Measurements from ENCODE around the gene XRCC6. TPM values are rescaled to one million over a fixed set of nuclear protein-coding genes. Genes with fewer than 3 reads are reported as not detected.
A peak's percentile ranks its signal among the peaks of the same experiment; 100 is the strongest.
"Not testable (repeated sequence)": the region's sequence is repeated elsewhere in the genome, so short reads cannot be mapped to it uniquely, and the experiment has no call there.

XRCC6 gene
- total RNA-seq, 1 experiment from 2014 or later: 588 TPM

DNA sequence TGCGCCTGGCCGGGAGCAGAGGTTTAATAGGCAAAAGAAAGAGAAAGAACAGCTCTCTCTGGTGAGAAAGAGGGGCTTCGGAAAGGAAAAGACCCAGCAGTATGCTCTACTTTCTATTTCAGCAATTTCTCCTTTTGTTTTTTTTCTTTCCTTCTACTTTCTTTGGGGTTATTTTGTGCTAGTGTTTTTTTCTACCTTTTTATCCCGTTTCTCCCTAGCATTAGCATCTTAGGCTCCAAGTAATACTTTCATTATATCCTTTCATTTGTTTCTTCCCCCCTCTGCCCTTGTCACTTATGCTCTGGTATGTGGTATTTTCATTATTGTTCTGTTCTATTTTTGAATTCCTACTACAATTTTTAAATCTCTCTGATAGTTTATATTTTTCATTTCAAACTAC is 63.1 kb downstream of the XRCC6 start:
- Histone ChIP-seq H4K20me1 (ENCODE audit: insufficient read depth) (peaks cover 32% of the 10 kb centered on the region; the same call in 1 of the 2 replicates), H3K9ac (ENCODE audit: low read length) (no peak overlapping the region), H3K79me2 (ENCODE audit: insufficient read depth, low read length) (peaks cover 100% of the 10 kb centered on the region), H3K27me3 (ENCODE audit: insufficient read depth, low read length) (no peaks in the 10 kb centered on the region), H2AFZ (ENCODE audit: low read depth, low read length, poor library complexity, severe bottlenecking) (no peak overlapping the region), H3K9me2 (ENCODE audit: insufficient read depth) (no peaks in the 10 kb centered on the region), H3K36me3 (ENCODE audit: control insufficient read depth in 1 of 2, insufficient read depth in 2 of 2, low read length in 2 of 2) (peaks cover 13 to 14% of the 10 kb centered on the region in 2 experiments; a peak in 3 of 4 replicates), H3K27ac (ENCODE audit: low read depth, low read length) (no peak overlapping the region), H3K4me3 (replicated peaks in 1 of 2; ENCODE audit: low read depth in 1 of 2, low read length in 2 of 2) (no peak overlapping the region), H3K4me2 (ENCODE audit: low read length) (peak overlapping the region; percentile 66; the same call in 1 of the 2 replicates), H3K9me3 (ENCODE audit: control insufficient read depth in 1 of 2, insufficient read depth in 1 of 2, low read depth in 1 of 2, low read length in 2 of 2) (no peaks in the 10 kb centered on the region), H3K4me1 (ENCODE audit: control insufficient read depth in 1 of 2, insufficient read depth in 2 of 2, low read length in 2 of 2) (peaks cover 8 to 34% of the 10 kb centered on the region in 2 experiments)
- BruUV-seq (replicated peaks): no TSS peak
- ATAC-seq (no peak), DNase-seq (ENCODE audit: low read depth, low spot score) (no peak)
- ChIA-PET CTCF (no interaction called here), RAD21 (ENCODE audit: low non-redundant PET in 1 of 2, low total read pairs in 2 of 2, uncharacterized antibody in 2 of 2, unreplicated experiment in 2 of 2) (no interaction called here), POLR2A (no interaction called here)
- TF ChIP-seq ZFX (IDR thresholded peaks at IDR 0.05) (no peak), POLR2A (IDR thresholded peaks at IDR 0.05; ENCODE audit: borderline replicate concordance, extremely low read depth, insufficient read depth, insufficient read length) (no peak), RAD21 (IDR thresholded peaks at IDR 0.05; ENCODE audit: low read depth) (no peak), TCF7L2 (IDR thresholded peaks at IDR 0.05; ENCODE audit: borderline replicate concordance, extremely low read depth, insufficient read depth, insufficient read length) (no peak), YY1 (IDR thresholded peaks at IDR 0.05; ENCODE audit: extremely low read depth, insufficient replicate concordance, low read depth, low read length) (no peak), SP1 (IDR thresholded peaks at IDR 0.05; ENCODE audit: low read depth) (no peak), SIN3A (IDR thresholded peaks at IDR 0.05; ENCODE audit: low read depth) (no peak), EGR1 (IDR thresholded peaks at IDR 0.05; ENCODE audit: low read depth) (no peak), ELF1 (IDR thresholded peaks at IDR 0.05; ENCODE audit: borderline replicate concordance, low read depth) (no peak), CEBPB (IDR thresholded peaks at IDR 0.05; ENCODE audit: low read depth) (no peak), EZH2phosphoT487 (IDR thresholded peaks at IDR 0.05; ENCODE audit: borderline replicate concordance) (no peak), EZH2 (IDR thresholded peaks at IDR 0.05) (no peak), CTCF (IDR thresholded peaks at IDR 0.05 in 2 of 3, conservative IDR thresholded peaks at IDR 0.05 in 1 of 3; ENCODE audit: borderline replicate concordance in 1 of 3, insufficient read depth in 1 of 3, low read depth in 2 of 3, low read length in 2 of 3) (no peak), CBX3 (IDR thresholded peaks at IDR 0.05; ENCODE audit: low read depth) (no peak), SRF (IDR thresholded peaks at IDR 0.05; ENCODE audit: low read depth) (no peak), FOSL1 (IDR thresholded peaks at IDR 0.05; ENCODE audit: low read depth) (no peak)
- TF ChIP-seq, protein P1, sequence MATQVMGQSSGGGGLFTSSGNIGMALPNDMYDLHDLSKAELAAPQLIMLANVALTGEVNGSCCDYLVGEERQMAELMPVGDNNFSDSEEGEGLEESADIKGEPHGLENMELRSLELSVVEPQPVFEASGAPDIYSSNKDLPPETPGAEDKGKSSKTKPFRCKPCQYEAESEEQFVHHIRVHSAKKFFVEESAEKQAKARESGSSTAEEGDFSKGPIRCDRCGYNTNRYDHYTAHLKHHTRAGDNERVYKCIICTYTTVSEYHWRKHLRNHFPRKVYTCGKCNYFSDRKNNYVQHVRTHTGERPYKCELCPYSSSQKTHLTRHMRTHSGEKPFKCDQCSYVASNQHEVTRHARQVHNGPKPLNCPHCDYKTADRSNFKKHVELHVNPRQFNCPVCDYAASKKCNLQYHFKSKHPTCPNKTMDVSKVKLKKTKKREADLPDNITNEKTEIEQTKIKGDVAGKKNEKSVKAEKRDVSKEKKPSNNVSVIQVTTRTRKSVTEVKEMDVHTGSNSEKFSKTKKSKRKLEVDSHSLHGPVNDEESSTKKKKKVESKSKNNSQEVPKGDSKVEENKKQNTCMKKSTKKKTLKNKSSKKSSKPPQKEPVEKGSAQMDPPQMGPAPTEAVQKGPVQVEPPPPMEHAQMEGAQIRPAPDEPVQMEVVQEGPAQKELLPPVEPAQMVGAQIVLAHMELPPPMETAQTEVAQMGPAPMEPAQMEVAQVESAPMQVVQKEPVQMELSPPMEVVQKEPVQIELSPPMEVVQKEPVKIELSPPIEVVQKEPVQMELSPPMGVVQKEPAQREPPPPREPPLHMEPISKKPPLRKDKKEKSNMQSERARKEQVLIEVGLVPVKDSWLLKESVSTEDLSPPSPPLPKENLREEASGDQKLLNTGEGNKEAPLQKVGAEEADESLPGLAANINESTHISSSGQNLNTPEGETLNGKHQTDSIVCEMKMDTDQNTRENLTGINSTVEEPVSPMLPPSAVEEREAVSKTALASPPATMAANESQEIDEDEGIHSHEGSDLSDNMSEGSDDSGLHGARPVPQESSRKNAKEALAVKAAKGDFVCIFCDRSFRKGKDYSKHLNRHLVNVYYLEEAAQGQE (IDR thresholded peaks at IDR 0.05; ENCODE audit: low read depth): no peak
- TF ChIP-seq, protein P2, sequence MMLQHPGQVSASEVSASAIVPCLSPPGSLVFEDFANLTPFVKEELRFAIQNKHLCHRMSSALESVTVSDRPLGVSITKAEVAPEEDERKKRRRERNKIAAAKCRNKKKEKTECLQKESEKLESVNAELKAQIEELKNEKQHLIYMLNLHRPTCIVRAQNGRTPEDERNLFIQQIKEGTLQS (IDR thresholded peaks at IDR 0.05): no peak
- intact Hi-C loops (cut with micrococcal nuclease): no loop called here

DNA sequence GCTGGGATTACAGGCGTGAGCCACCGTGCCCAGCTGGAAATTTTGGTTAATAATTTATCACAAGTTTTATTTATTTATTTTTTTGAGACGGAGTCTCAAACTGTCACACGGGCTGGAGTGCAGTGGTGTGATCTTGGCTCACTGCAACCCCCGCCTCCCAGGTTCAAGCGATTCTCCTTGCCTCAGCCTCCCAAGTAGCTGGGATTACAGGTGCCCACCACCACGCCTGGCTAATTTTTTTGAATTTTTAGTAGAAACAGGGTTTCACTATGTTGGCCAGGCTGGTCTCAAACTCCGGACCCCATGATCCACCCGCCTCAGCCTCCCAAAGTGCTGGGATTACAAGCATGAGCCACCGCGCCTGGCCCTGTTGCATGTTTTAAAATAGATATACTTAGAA is 65.8 kb downstream of the XRCC6 start:
- H3K36me3 ChIP-seq (ENCODE audit: control insufficient read depth in 1 of 2, insufficient read depth in 2 of 2, low read length in 2 of 2); H3K9me2 ChIP-seq (ENCODE audit: insufficient read depth); ATAC-seq; H2AFZ ChIP-seq (ENCODE audit: low read depth, low read length, poor library complexity, severe bottlenecking); DNase-seq (ENCODE audit: low read depth, low spot score); intact Hi-C loops (cut with micrococcal nuclease); BruUV-seq (replicated peaks); H3K27me3 ChIP-seq (ENCODE audit: insufficient read depth, low read length); RAD21 ChIA-PET (ENCODE audit: low non-redundant PET in 1 of 2, low total read pairs in 2 of 2, uncharacterized antibody in 2 of 2, unreplicated experiment in 2 of 2); H3K27ac ChIP-seq (ENCODE audit: low read depth, low read length); H3K9me3 ChIP-seq (ENCODE audit: control insufficient read depth in 1 of 2, insufficient read depth in 1 of 2, low read depth in 1 of 2, low read length in 2 of 2): not testable (repeated sequence)
- ChIA-PET POLR2A (interaction anchor here (2.8 kb wide), 1 partner anchor 20 kb away, joined by 12 read pairs; no protein-coding TSS in a partner anchor), CTCF (interaction anchor here (0.9 to 3.4 kb wide), 2 partner anchors 11 to 19 kb away, joined by 3 to 11 read pairs; no protein-coding TSS in a partner anchor)
- peak overlapping the region; percentile 96 for H3K9ac ChIP-seq (ENCODE audit: low read length)
- H3K4me3 ChIP-seq (replicated peaks in 1 of 2; ENCODE audit: low read depth in 1 of 2, low read length in 2 of 2): peak overlapping the region; percentile 69 to 90
- peaks cover 78% of the 10 kb centered on the region for H3K79me2 ChIP-seq (ENCODE audit: insufficient read depth, low read length)
- H3K4me1 ChIP-seq (ENCODE audit: control insufficient read depth in 1 of 2, insufficient read depth in 2 of 2, low read length in 2 of 2): peaks cover 6 to 43% of the 10 kb centered on the region in 2 experiments
- H4K20me1 ChIP-seq (ENCODE audit: insufficient read depth): peaks cover 15% of the 10 kb centered on the region; the same call in 1 of the 2 replicates
- H3K4me2 ChIP-seq (ENCODE audit: low read length): peak overlapping the region; percentile 95
